ENCODE data around the gene PBRM1. TPM values are rescaled to one million over a fixed set of nuclear protein-coding genes. Genes with fewer than 3 reads are reported as not detected.

The PBRM1 gene
- total and polyA plus RNA-seq, 2 donors (not counting 1 experiment from before 2014, with no cell fraction given): 37.2 to 97.3 TPM

DNA sequence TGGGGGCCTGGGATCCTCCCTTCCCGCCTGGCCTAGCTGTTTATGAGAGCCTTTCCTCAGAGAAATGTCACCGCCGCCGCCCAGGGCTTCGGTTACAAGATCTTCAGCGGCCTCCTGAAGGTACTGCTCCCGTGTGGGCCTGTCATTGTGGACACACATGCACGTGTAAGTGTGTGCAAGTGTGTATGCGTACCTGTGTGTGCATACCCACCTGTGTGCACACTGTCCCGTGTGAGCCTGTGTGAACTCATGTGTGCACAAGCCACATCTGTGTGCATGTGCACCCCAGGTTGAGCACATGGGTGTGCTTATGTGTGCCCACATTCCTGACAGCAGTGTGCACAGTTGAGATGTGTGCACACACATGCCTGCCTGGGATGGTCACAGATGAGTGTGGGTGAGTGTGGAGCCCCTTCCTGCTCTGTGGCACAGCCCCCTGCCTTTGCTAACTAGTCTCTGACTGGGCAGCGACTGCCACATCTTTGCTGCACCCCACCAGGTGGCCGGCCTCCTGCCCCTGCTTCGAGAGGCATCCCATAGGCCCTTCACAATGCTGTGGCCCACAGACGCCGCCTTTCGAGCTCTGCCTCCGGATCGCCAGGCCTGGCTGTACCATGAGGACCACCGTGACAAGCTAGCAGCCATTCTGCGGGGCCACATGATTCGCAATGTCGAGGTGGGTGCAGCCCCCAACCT, 166.1 kb downstream of the PBRM1 start:
- no peaks in the 10 kb centered on the region for H3K79me2 ChIP-seq (ENCODE audit: control insufficient read depth, insufficient read depth, low read length)
- H2AFZ ChIP-seq (ENCODE audit: low read length): no peak overlapping the region
- H3K27ac ChIP-seq (ENCODE audit: insufficient read depth, low read length): no peak overlapping the region
- TF ChIP-seq, protein P1, sequence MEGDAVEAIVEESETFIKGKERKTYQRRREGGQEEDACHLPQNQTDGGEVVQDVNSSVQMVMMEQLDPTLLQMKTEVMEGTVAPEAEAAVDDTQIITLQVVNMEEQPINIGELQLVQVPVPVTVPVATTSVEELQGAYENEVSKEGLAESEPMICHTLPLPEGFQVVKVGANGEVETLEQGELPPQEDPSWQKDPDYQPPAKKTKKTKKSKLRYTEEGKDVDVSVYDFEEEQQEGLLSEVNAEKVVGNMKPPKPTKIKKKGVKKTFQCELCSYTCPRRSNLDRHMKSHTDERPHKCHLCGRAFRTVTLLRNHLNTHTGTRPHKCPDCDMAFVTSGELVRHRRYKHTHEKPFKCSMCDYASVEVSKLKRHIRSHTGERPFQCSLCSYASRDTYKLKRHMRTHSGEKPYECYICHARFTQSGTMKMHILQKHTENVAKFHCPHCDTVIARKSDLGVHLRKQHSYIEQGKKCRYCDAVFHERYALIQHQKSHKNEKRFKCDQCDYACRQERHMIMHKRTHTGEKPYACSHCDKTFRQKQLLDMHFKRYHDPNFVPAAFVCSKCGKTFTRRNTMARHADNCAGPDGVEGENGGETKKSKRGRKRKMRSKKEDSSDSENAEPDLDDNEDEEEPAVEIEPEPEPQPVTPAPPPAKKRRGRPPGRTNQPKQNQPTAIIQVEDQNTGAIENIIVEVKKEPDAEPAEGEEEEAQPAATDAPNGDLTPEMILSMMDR (conservative IDR thresholded peaks at IDR 0.05 in 1 of 2, IDR thresholded peaks at IDR 0.05 in 1 of 2; ENCODE audit: low read depth in 1 of 2, low read length in 2 of 2): no peak
- TF ChIP-seq EZH2 (IDR thresholded peaks at IDR 0.05; ENCODE audit: low read length, missing control alignments): no peak
- H3K4me3 ChIP-seq (replicated peaks in 1 of 4; ENCODE audit: control extremely low read depth in 1 of 4, insufficient read depth in 1 of 4, low read depth in 3 of 4, low read length in 4 of 4): no peak overlapping the region
- H3K27me3 ChIP-seq (ENCODE audit: control insufficient read depth, insufficient read depth, low read length): no peaks in the 10 kb centered on the region
- H3K4me1 ChIP-seq (ENCODE audit: control insufficient read depth, extremely low read depth, insufficient read depth, low read length): peaks cover under 1% of the 10 kb centered on the region
- H3K4me2 ChIP-seq (ENCODE audit: extremely low read depth, insufficient read depth, low read length): no peak overlapping the region
- peaks cover 15% of the 10 kb centered on the region for H3K36me3 ChIP-seq (ENCODE audit: control insufficient read depth, insufficient read depth, low read length)
- no peaks in the 10 kb centered on the region for H3K9me3 ChIP-seq (ENCODE audit: control insufficient read depth, insufficient read depth, low read depth, low read length)
- no peak for DNase-seq (ENCODE audit: low read depth in 2 of 2)
- H4K20me1 ChIP-seq (ENCODE audit: control insufficient read depth, extremely low read depth, insufficient read depth, low read length): no peaks in the 10 kb centered on the region
- no peak overlapping the region for H3K9ac ChIP-seq (ENCODE audit: insufficient read depth, low read length)

DNA sequence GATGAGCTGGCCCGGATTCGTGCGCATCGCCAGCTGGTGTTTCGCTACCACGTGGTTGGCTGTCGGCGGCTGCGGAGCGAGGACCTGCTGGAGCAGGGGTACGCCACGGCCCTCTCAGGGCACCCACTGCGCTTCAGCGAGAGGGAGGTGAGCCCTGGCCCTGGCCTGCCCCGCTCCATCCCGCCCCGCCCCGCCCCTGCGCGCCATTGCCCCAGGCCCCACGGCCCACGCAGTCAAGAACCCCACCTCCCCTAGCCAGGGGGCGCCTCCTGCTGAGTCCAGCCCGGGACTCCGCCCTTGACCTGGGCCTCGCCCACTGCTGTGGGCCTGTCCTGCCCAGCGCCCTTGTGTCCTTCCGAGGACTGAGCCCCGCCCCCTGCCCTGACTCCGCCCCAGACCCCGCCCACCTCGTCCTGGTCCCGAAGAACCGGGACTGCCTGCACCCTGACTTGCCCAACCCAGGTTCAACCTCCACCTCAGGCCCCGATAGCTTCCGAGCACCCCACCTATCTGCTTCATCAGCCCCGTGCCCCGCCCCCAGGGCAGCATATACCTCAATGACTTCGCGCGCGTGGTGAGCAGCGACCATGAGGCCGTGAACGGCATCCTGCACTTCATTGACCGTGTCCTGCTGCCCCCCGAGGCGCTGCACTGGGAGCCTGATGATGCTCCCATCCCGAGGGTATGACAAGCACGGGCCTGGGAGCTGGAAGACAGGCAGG, 166.8 kb downstream of the PBRM1 start:
- Histone ChIP-seq H3K4me1 (ENCODE audit: control insufficient read depth, extremely low read depth, insufficient read depth, low read length) (no peaks in the 10 kb centered on the region), H3K27me3 (ENCODE audit: control insufficient read depth, insufficient read depth, low read length) (peaks cover 5% of the 10 kb centered on the region), H2AFZ (ENCODE audit: low read length) (no peak overlapping the region), H3K9me3 (ENCODE audit: control insufficient read depth, insufficient read depth, low read depth, low read length) (no peaks in the 10 kb centered on the region), H3K79me2 (ENCODE audit: control insufficient read depth, insufficient read depth, low read length) (no peaks in the 10 kb centered on the region), H3K4me2 (ENCODE audit: extremely low read depth, insufficient read depth, low read length) (no peak overlapping the region), H4K20me1 (ENCODE audit: control insufficient read depth, extremely low read depth, insufficient read depth, low read length) (no peaks in the 10 kb centered on the region), H3K9ac (ENCODE audit: insufficient read depth, low read length) (no peak overlapping the region), H3K4me3 (replicated peaks in 1 of 4; ENCODE audit: control extremely low read depth in 1 of 4, insufficient read depth in 1 of 4, low read depth in 3 of 4, low read length in 4 of 4) (no peak overlapping the region), H3K27ac (ENCODE audit: insufficient read depth, low read length) (no peak overlapping the region), H3K36me3 (ENCODE audit: control insufficient read depth, insufficient read depth, low read length) (peaks cover 8% of the 10 kb centered on the region)
- TF ChIP-seq, protein P1 (conservative IDR thresholded peaks at IDR 0.05 in 1 of 2, IDR thresholded peaks at IDR 0.05 in 1 of 2; ENCODE audit: low read depth in 1 of 2, low read length in 2 of 2): no peak
- TF ChIP-seq EZH2 (IDR thresholded peaks at IDR 0.05; ENCODE audit: low read length, missing control alignments): no peak
- DNase-seq (ENCODE audit: low read depth in 2 of 2): no peak

DNA sequence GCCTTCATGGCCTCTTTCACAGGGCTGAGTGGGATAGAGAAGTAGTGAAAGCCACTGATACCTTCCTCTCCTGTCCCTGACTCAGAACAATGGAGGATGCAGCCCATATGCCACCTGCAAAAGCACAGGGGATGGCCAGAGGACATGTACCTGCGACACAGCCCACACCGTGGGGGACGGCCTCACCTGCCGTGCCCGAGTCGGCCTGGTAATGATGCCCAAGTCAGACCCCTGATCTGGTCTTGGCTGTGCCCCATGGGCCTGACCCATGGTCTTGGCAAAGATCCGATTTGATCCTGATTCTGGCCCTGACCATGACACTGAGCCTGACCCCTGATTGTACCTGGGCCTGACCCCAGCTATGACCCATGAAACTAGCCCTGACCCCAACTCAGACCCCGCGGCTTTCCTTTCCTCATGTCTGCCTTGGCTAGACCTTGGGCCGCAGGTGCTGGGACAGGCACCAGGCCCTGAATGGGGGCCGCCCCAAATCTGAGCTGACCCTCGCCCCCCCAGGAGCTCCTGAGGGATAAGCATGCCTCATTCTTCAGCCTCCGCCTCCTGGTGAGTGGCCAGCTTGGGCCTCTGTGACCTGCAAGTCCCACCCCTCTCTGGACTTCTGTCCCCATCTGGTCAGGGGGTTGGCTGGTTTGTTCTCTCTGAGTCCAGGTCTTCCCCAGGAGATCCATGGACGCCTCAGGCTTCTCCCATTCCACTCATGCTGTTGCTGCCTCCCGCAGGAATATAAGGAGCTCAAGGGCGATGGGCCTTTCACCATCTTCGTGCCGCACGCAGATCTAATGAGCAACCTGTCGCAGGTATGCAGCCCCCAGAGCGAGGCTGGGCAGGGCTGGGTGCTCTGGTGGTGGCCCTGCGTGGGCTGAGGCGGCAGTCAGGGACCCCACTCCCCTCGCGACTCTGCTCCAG, 167.7 kb downstream of the PBRM1 start:
- no peak overlapping the region for H3K4me3 ChIP-seq (replicated peaks in 1 of 4; ENCODE audit: control extremely low read depth in 1 of 4, insufficient read depth in 1 of 4, low read depth in 3 of 4, low read length in 4 of 4)
- H3K27me3 ChIP-seq (ENCODE audit: control insufficient read depth, insufficient read depth, low read length): peaks cover 8% of the 10 kb centered on the region
- no peak for DNase-seq (ENCODE audit: low read depth in 2 of 2)
- no peaks in the 10 kb centered on the region for H3K4me1 ChIP-seq (ENCODE audit: control insufficient read depth, extremely low read depth, insufficient read depth, low read length)
- H3K9ac ChIP-seq (ENCODE audit: insufficient read depth, low read length): no peak overlapping the region
- H3K4me2 ChIP-seq (ENCODE audit: extremely low read depth, insufficient read depth, low read length): no peak overlapping the region
- no peaks in the 10 kb centered on the region for H4K20me1 ChIP-seq (ENCODE audit: control insufficient read depth, extremely low read depth, insufficient read depth, low read length)
- H3K79me2 ChIP-seq (ENCODE audit: control insufficient read depth, insufficient read depth, low read length): no peaks in the 10 kb centered on the region
- TF ChIP-seq, protein P1 (conservative IDR thresholded peaks at IDR 0.05 in 1 of 2, IDR thresholded peaks at IDR 0.05 in 1 of 2; ENCODE audit: low read depth in 1 of 2, low read length in 2 of 2): no peak
- TF ChIP-seq EZH2 (IDR thresholded peaks at IDR 0.05; ENCODE audit: low read length, missing control alignments): no peak
- H3K27ac ChIP-seq (ENCODE audit: insufficient read depth, low read length): no peak overlapping the region
- H3K9me3 ChIP-seq (ENCODE audit: control insufficient read depth, insufficient read depth, low read depth, low read length): no peaks in the 10 kb centered on the region
- peaks cover 1% of the 10 kb centered on the region for H3K36me3 ChIP-seq (ENCODE audit: control insufficient read depth, insufficient read depth, low read length)
- no peak overlapping the region for H2AFZ ChIP-seq (ENCODE audit: low read length)

All from fibroblast of lung (primary cell).